BJ (cell line): ENCODE measurements around the gene HLA-B. TPM values are rescaled to one million over a fixed set of nuclear protein-coding genes. Genes with fewer than 3 reads are reported as not detected.

ENCODE experiments used
- CTCF ChIA-PET: fragments of 350-600 bp; formaldehyde crosslinking; extraction: SDS; loops from one replicate; lab custom pipeline; 2021; ENCODE audit warnings: antibody characterized with exemption, inconsistent platforms; lab: Yijun Ruan, JAX
- POLR2A ChIA-PET: fragments of 300-600 bp; sonication (Branson Sonifier 250); formaldehyde crosslinking; extraction: SDS; loops from one replicate; lab custom pipeline; 2021; ENCODE audit warnings: antibody characterized with exemption; lab: Charles Lee
- DNase-seq: peaks from one replicate; pipeline ENCODE4 v3.0.0-alpha.2; 2011; ENCODE audit warnings: low read depth
- H3K27me3 ChIP-seq: 2 replicates; pipeline ENCODE4 v1.6.0; 2011; ENCODE audit warnings: low read length; ENCODE audit not compliant: control insufficient read depth, insufficient read depth
- H3K36me3 ChIP-seq: 2 replicates; pipeline ENCODE4 v1.5.1; 2011; ENCODE audit warnings: low read length; ENCODE audit not compliant: control insufficient read depth, insufficient read depth
- H3K4me3 ChIP-seq: 2 replicates; pipeline ENCODE4 v1.5.1; 2011; ENCODE audit warnings: low read depth, mild to moderate bottlenecking, control low read depth, low read length
- polyA plus RNA-seq: library from polyadenylated mRNA; depleted of rRNA; stranded (reverse); fragments of >200 nt; gene quantifications from 2 replicates; pipeline ENCODE4 v1.2.3, GENCODE V29; 2011
- TF ChIP-seq, protein P1 (sequence below): IDR thresholded peaks from 2 replicates; pipeline ENCODE4 v1.5.1; 2011; ENCODE audit warnings: low read depth, mild to moderate bottlenecking, control low read depth, inconsistent platforms, low read length, moderate library complexity; ENCODE audit not compliant: insufficient read depth

HLA-B gene
- polyA plus RNA-seq, 1 experiment: 1,777 TPM

- H3K36me3 ChIP-seq: peaks cover 14% of the 10 kb centered on the region
- ChIA-PET CTCF (interaction anchor here (1.2 kb wide), 1 partner anchor 158 kb away, joined by 3 read pairs; no protein-coding TSS in a partner anchor), POLR2A (no interaction called here)
- no peak overlapping the region for H3K4me3 ChIP-seq
- TF ChIP-seq, protein P1, sequence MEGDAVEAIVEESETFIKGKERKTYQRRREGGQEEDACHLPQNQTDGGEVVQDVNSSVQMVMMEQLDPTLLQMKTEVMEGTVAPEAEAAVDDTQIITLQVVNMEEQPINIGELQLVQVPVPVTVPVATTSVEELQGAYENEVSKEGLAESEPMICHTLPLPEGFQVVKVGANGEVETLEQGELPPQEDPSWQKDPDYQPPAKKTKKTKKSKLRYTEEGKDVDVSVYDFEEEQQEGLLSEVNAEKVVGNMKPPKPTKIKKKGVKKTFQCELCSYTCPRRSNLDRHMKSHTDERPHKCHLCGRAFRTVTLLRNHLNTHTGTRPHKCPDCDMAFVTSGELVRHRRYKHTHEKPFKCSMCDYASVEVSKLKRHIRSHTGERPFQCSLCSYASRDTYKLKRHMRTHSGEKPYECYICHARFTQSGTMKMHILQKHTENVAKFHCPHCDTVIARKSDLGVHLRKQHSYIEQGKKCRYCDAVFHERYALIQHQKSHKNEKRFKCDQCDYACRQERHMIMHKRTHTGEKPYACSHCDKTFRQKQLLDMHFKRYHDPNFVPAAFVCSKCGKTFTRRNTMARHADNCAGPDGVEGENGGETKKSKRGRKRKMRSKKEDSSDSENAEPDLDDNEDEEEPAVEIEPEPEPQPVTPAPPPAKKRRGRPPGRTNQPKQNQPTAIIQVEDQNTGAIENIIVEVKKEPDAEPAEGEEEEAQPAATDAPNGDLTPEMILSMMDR: no peak
- no peak for DNase-seq
- H3K27me3 ChIP-seq: peaks cover 5% of the 10 kb centered on the region
Observed at GRCh38 chr6:31354864-31355582, 2.0 kb downstream of the HLA-B start.

GRCh38 chr6:31354158-31354863 lies 2.7 kb downstream of the HLA-B start:
- no peak for DNase-seq
- Histone ChIP-seq H3K27me3 (peaks cover 4% of the 10 kb centered on the region), H3K36me3 (peaks cover 14% of the 10 kb centered on the region), H3K4me3 (no peak overlapping the region)
- TF ChIP-seq, protein P1: no peak
- ChIA-PET CTCF (interaction anchor here (1.2 kb wide), 1 partner anchor 157 kb away, joined by 3 read pairs; no protein-coding TSS in a partner anchor), POLR2A (no interaction called here)

- POLR2A ChIA-PET: no interaction called here
- TF ChIP-seq, protein P1: no peak
- Histone ChIP-seq H3K36me3 (peaks cover 14% of the 10 kb centered on the region), H3K4me3 (no peak overlapping the region), H3K27me3 (peaks cover 2% of the 10 kb centered on the region; the same call in 1 of the 2 replicates)
- CTCF ChIA-PET: interaction anchor here (1.0 to 1.2 kb wide), 2 partner anchors 13 to 156 kb away, joined by 3 read pairs; no protein-coding TSS in a partner anchor
- DNase-seq: no peak
Observed at GRCh38 chr6:31353384-31353945, 3.5 kb downstream of the HLA-B start.

DNA sequence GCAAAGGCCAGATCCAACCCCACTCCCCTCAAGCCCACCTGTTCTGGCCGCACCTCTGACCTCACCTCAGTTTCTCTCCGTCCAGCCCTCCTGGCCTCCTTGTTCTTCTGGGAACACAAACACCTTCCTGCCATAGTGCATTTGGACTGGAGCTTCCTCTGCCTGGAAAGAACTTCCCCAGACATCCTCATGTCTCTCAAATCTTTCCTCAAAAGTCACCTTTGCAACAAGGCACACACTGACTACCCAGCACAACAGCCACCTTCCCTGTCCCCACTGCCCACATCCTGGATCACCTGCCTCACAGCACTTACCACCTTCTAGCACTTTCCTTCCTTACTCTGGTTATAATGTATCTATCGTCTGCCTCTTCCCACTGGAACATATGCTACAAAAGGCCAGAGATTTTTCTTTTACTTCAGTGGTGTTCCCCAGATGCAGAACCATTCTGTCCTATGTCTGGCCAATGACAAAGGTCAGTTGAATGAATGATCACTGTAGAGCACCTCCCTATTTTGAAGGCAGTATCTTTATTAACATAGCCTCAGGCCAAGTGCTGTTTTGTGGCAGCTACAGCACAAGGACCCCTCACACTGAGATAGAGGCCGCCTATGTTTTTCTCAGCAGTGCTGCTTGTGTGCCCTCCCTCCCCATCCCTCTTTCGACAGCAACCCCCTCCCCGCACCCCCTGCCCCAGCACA lies 4.1 kb downstream of the HLA-B start:
- CTCF ChIA-PET: interaction anchor here (1.0 kb wide), 2 partner anchors 14 kb away, joined by 3 read pairs; no protein-coding TSS in a partner anchor
- no peak for DNase-seq
- H3K4me3 ChIP-seq: no peak overlapping the region
- H3K27me3 ChIP-seq: peaks cover 2% of the 10 kb centered on the region
- POLR2A ChIA-PET: interaction anchor here (0.6 kb wide), 1 partner anchor 85 kb away, joined by 3 read pairs; no protein-coding TSS in a partner anchor
- TF ChIP-seq, protein P1: no peak
- H3K36me3 ChIP-seq: peaks cover 14% of the 10 kb centered on the region
